Naive B cell (primary cell): Measurements from ENCODE around the gene LDB1. TPM values are rescaled to one million over a fixed set of nuclear protein-coding genes. Genes with fewer than 3 reads are reported as not detected.

Source experiments
- ATAC-seq, 2 donors: fragments of 150-1000 bp; cut with Tn5 transposase; 2 replicates each; pipeline ENCODE4 v1.10.0; 2021; ENCODE audit warnings: low read depth in 2 of 2, mild to moderate bottlenecking in 2 of 2, moderate library complexity in 2 of 2
- DNase-seq: peaks from one replicate; pipeline ENCODE4 v3.0.0; 2022
- H3K27ac Mint-ChIP-seq, 6 donors: one replicate each; pipeline ENCODE4 v1.8.0; 2020 to 2022; ENCODE audit warnings: mild to moderate bottlenecking in 6 of 6, mixed read lengths in 6 of 6, moderate library complexity in 5 of 6, inconsistent platforms in 2 of 6
- H3K27me3 Mint-ChIP-seq, 3 donors: one replicate each; pipeline ENCODE4 v1.8.0; 2021 to 2022; ENCODE audit warnings: mixed read lengths in 3 of 3, mild to moderate bottlenecking in 1 of 3
- H3K36me3 Mint-ChIP-seq, 2 donors: one replicate each; pipeline ENCODE4 v1.8.0; 2020 to 2022; ENCODE audit warnings: mixed read lengths in 2 of 2, inconsistent platforms in 1 of 2, mild to moderate bottlenecking in 1 of 2
- H3K4me1 Mint-ChIP-seq, 3 donors: one replicate each; pipeline ENCODE4 v1.8.0; 2020 to 2022; ENCODE audit warnings: mixed read lengths in 3 of 3, inconsistent platforms in 1 of 3, mild to moderate bottlenecking in 1 of 3, moderate library complexity in 1 of 3
- H3K4me3 Mint-ChIP-seq, 8 donors: one replicate each; pipeline ENCODE4 v1.8.0; 2020 to 2022; ENCODE audit warnings: mild to moderate bottlenecking in 8 of 8, mixed read lengths in 8 of 8, moderate library complexity in 8 of 8, inconsistent platforms in 2 of 8
- H3K9me3 Mint-ChIP-seq, 7 donors: one replicate each; pipeline ENCODE4 v1.8.0; 2020 to 2022; ENCODE audit warnings: mixed read lengths in 7 of 7, mild to moderate bottlenecking in 5 of 7, inconsistent platforms in 2 of 7, moderate library complexity in 1 of 7
- polyA plus RNA-seq, 6 donors: library from polyadenylated mRNA; unstranded; fragments of 300-500 nt; fragmentation: Illumina TruSeq; gene quantifications; one replicate each; pipeline ENCODE4 v1.2.3, GENCODE V29; 2021; ENCODE audit warnings: low read depth in 6 of 6

LDB1 gene
- polyA plus RNA-seq, 6 donors from 2014 or later, result 7.1 to 37.9 (median 30.5) TPM

GRCh38 chr10:102148275-102148674, 28.1 kb upstream of the LDB1 start:
- peaks cover 9 to 20% of the 10 kb centered on the region in 2 donors for H3K36me3 Mint-ChIP-seq
- no peak for DNase-seq
- H3K9me3 Mint-ChIP-seq, result no peaks in the 10 kb centered on the region
- no peak for ATAC-seq
- peaks cover 27 to 33% (median 28%) of the 10 kb centered on the region in 3 donors for H3K4me1 Mint-ChIP-seq
- peak overlapping the region in 4 of 6 donors; percentile 80 to 97 (median 93) for H3K27ac Mint-ChIP-seq
- H3K4me3 Mint-ChIP-seq, result peak overlapping the region in 1 of 8 donors; percentile 30
- H3K27me3 Mint-ChIP-seq, result no peaks in the 10 kb centered on the region

- Mint-ChIP-seq H3K27me3 (no peaks in the 10 kb centered on the region), H3K9me3 (no peaks in the 10 kb centered on the region), H3K27ac (peak overlapping the region in 3 of 6 donors; percentile 68 to 97 (median 70)), H3K36me3 (peaks cover 9 to 27% of the 10 kb centered on the region in 2 donors), H3K4me3 (no peak overlapping the region), H3K4me1 (peaks cover 21 to 26% (median 25%) of the 10 kb centered on the region in 3 donors)
- no peak for ATAC-seq
- no peak for DNase-seq
These were observed 27.4 kb upstream of the LDB1 start for GRCh38 chr10:102147561-102147960.

- no peaks in the 10 kb centered on the region for H3K9me3 Mint-ChIP-seq
- peaks cover 9 to 29% of the 10 kb centered on the region in 2 donors for H3K36me3 Mint-ChIP-seq
- H3K27ac Mint-ChIP-seq, result peak overlapping the region in 2 of 6 donors; percentile 58 to 70
- DNase-seq (no peak), ATAC-seq (no peak)
- peaks cover 15 to 24% (median 20%) of the 10 kb centered on the region in 3 donors for H3K4me1 Mint-ChIP-seq
- H3K27me3 Mint-ChIP-seq, result no peaks in the 10 kb centered on the region
- H3K4me3 Mint-ChIP-seq, result no peak overlapping the region
These were observed 26.8 kb upstream of the LDB1 start for GRCh38 chr10:102146971-102147428.

- Mint-ChIP-seq H3K9me3 (no peaks in the 10 kb centered on the region), H3K27ac (peak overlapping the region in 1 of 6 donors; percentile 64), H3K4me3 (no peak overlapping the region), H3K4me1 (peaks cover 10 to 19% (median 17%) of the 10 kb centered on the region in 3 donors), H3K36me3 (peaks cover 0 to 41% of the 10 kb centered on the region in 2 donors), H3K27me3 (no peaks in the 10 kb centered on the region)
- DNase-seq, result no peak
- ATAC-seq, result no peak
These were observed 21.5 kb upstream of the LDB1 start for GRCh38 chr10:102141583-102142107.

GRCh38 chr10:102140913-102141540, 20.9 kb upstream of the LDB1 start:
- Mint-ChIP-seq H3K27ac (peak overlapping the region in 2 of 6 donors; percentile 20 to 64), H3K36me3 (peaks cover 0 to 41% of the 10 kb centered on the region in 2 donors), H3K4me3 (no peak overlapping the region), H3K4me1 (peaks cover 13 to 20% (median 19%) of the 10 kb centered on the region in 3 donors), H3K27me3 (no peaks in the 10 kb centered on the region), H3K9me3 (no peaks in the 10 kb centered on the region)
- DNase-seq (no peak), ATAC-seq (no peak)

- DNase-seq, result no peak
These were observed 20.1 kb upstream of the LDB1 start for GRCh38 chr10:102140218-102140617.

GRCh38 chr10:102139281-102140110, 19.3 kb upstream of the LDB1 start:
- Mint-ChIP-seq H3K27ac (peak overlapping the region in 2 of 6 donors; percentile 7 to 12), H3K27me3 (no peaks in the 10 kb centered on the region), H3K4me3 (peak overlapping the region in 1 of 8 donors; percentile 36), H3K9me3 (no peaks in the 10 kb centered on the region), H3K4me1 (peaks cover 28 to 36% (median 31%) of the 10 kb centered on the region in 3 donors), H3K36me3 (peaks cover 0 to 41% of the 10 kb centered on the region in 2 donors)
- no peak for ATAC-seq
- no peak for DNase-seq

More at GRCh38 chr10:102140218-102140617, 20.1 kb upstream of the LDB1 start:
- no peaks in the 10 kb centered on the region for H3K27me3 Mint-ChIP-seq
- H3K36me3 Mint-ChIP-seq, result peaks cover 0 to 41% of the 10 kb centered on the region in 2 donors
- ATAC-seq, result no peak
- H3K4me1 Mint-ChIP-seq, result peaks cover 21 to 29% (median 24%) of the 10 kb centered on the region in 3 donors
- H3K27ac Mint-ChIP-seq, result peak overlapping the region in 1 of 6 donors; percentile 23
- no peak overlapping the region for H3K4me3 Mint-ChIP-seq
- H3K9me3 Mint-ChIP-seq, result no peaks in the 10 kb centered on the region

GRCh38 chr10:102135956-102136526, 15.9 kb upstream of the LDB1 start:
- Mint-ChIP-seq H3K4me3 (peak overlapping the region in 4 of 8 donors; percentile 35 to 91 (median 52)), H3K27ac (peak overlapping the region in 3 of 6 donors; percentile 47 to 88 (median 65)), H3K4me1 (peaks cover 34 to 58% (median 38%) of the 10 kb centered on the region in 3 donors), H3K9me3 (no peaks in the 10 kb centered on the region), H3K36me3 (peaks cover 0 to 23% of the 10 kb centered on the region in 2 donors), H3K27me3 (no peaks in the 10 kb centered on the region)
- DNase-seq (no peak), ATAC-seq (no peak)

- Mint-ChIP-seq H3K4me3 (peak overlapping the region; percentile 87 to 100 (median 98)), H3K4me1 (peaks cover 34 to 58% (median 36%) of the 10 kb centered on the region in 3 donors), H3K36me3 (peaks cover 0 to 9% of the 10 kb centered on the region in 2 donors), H3K27ac (peak overlapping the region in 5 of 6 donors; percentile 58 to 97 (median 92)), H3K9me3 (no peaks in the 10 kb centered on the region), H3K27me3 (no peaks in the 10 kb centered on the region)
- no peak for ATAC-seq
- no peak for DNase-seq
These were observed 14.2 kb upstream of the LDB1 start for GRCh38 chr10:102134416-102134815.

GRCh38 chr10:102133373-102134195, 13.4 kb upstream of the LDB1 start:
- Mint-ChIP-seq H3K4me1 (peaks cover 34 to 53% (median 36%) of the 10 kb centered on the region in 3 donors), H3K27me3 (no peaks in the 10 kb centered on the region), H3K4me3 (peak overlapping the region; percentile 87 to 100 (median 98)), H3K9me3 (no peaks in the 10 kb centered on the region), H3K36me3 (peaks cover 0 to under 1% of the 10 kb centered on the region in 2 donors), H3K27ac (peak overlapping the region; percentile 94 to 99 (median 97))
- ATAC-seq (no peak), DNase-seq (no peak)

GRCh38 chr10:102132563-102133372, 12.6 kb upstream of the LDB1 start, which contains the start of gene PPRC1:
Gene PPRC1, plus strand, starts transcription at chr10:102133040. Its CDS starts 29 bp downstream, at chr10:102133069.
- H3K36me3 Mint-ChIP-seq, result no peaks in the 10 kb centered on the region
- H3K4me1 Mint-ChIP-seq, result peaks cover 33 to 52% (median 36%) of the 10 kb centered on the region in 3 donors
- peak within 1 kb of the TSS; percentile 87 to 100 (median 98) for H3K4me3 Mint-ChIP-seq
- H3K27ac Mint-ChIP-seq, result peak within 1 kb of the TSS; percentile 94 to 99 (median 97)
- DNase-seq (peak; percentile 97), ATAC-seq (peak; percentile 92)
- H3K9me3 Mint-ChIP-seq, result no peaks in the 10 kb centered on the region
- H3K27me3 Mint-ChIP-seq, result no peaks in the 10 kb centered on the region
